Nephron (organoid): ENCODE measurements around the gene ALPL.

Experiments used
- H3K27ac Mint-ChIP-seq, 3 experiments: 2 replicates each; pipeline ENCODE4 v1.8.0; 2020; ENCODE audit warnings: mixed read lengths in 3 of 3, mild to moderate bottlenecking in 2 of 3, moderate library complexity in 1 of 3
- H3K27me3 Mint-ChIP-seq: 2 replicates; pipeline ENCODE4 v1.8.0; 2021; ENCODE audit warnings: low read depth, mild to moderate bottlenecking, moderate library complexity, mixed read lengths
- H3K36me3 Mint-ChIP-seq: 2 replicates; pipeline ENCODE4 v1.8.0; 2020; ENCODE audit warnings: low read depth, mixed read lengths
- H3K4me1 Mint-ChIP-seq: 2 replicates; pipeline ENCODE4 v1.8.0; 2020; ENCODE audit warnings: mixed read lengths
- H3K4me3 Mint-ChIP-seq, 3 experiments: 2 replicates each; pipeline ENCODE4 v1.8.0; 2020; ENCODE audit warnings: mild to moderate bottlenecking in 3 of 3, mixed read lengths in 3 of 3, moderate library complexity in 2 of 3
- H3K9me3 Mint-ChIP-seq: 2 replicates; pipeline ENCODE4 v1.8.0; 2020; ENCODE audit warnings: mixed read lengths
- CTCF ChIP-seq, 3 experiments: fragments of 200-600 bp; sonication (generic); IDR thresholded peaks; one replicate each; pipeline ENCODE4 v1.5.0; 2021; ENCODE audit warnings: antibody characterized with exemption in 3 of 3; ENCODE audit not compliant: unreplicated experiment in 3 of 3

Gene ALPL

GRCh38 chr1:21607549-21608529, 98.6 kb downstream of the ALPL start:
- Mint-ChIP-seq H3K27me3 (peaks cover 9% of the 10 kb centered on the region), H3K4me1 (peaks cover 8% of the 10 kb centered on the region), H3K36me3 (no peaks in the 10 kb centered on the region), H3K27ac (peak overlapping the region in 2 of 3 experiments; percentile 6 to 66), H3K4me3 (peak overlapping the region; percentile 3 to 53 (median 9)), H3K9me3 (no peaks in the 10 kb centered on the region)
- TF ChIP-seq CTCF (IDR thresholded peaks at IDR 0.05; ENCODE audit: unreplicated experiment in 3 of 3) = no peak

- H3K27ac Mint-ChIP-seq = no peak overlapping the region
- peaks cover 8% of the 10 kb centered on the region for H3K4me1 Mint-ChIP-seq
- no peak for TF ChIP-seq CTCF (IDR thresholded peaks at IDR 0.05; ENCODE audit: unreplicated experiment in 3 of 3)
- no peaks in the 10 kb centered on the region for H3K36me3 Mint-ChIP-seq
- no peak overlapping the region for H3K4me3 Mint-ChIP-seq
- peaks cover 11% of the 10 kb centered on the region for H3K27me3 Mint-ChIP-seq
- H3K9me3 Mint-ChIP-seq = no peaks in the 10 kb centered on the region
Observed at GRCh38 chr1:21608798-21609197, 99.6 kb downstream of the ALPL start.

GRCh38 chr1:21610027-21610426, 100.8 kb downstream of the ALPL start:
- Mint-ChIP-seq H3K36me3 (no peaks in the 10 kb centered on the region), H3K27me3 (peaks cover 8% of the 10 kb centered on the region), H3K9me3 (no peaks in the 10 kb centered on the region), H3K27ac (no peak overlapping the region), H3K4me1 (peaks cover 8% of the 10 kb centered on the region), H3K4me3 (no peak overlapping the region)
- no peak for TF ChIP-seq CTCF (IDR thresholded peaks at IDR 0.05; ENCODE audit: unreplicated experiment in 3 of 3)

- no peaks in the 10 kb centered on the region for H3K9me3 Mint-ChIP-seq
- H3K36me3 Mint-ChIP-seq = no peaks in the 10 kb centered on the region
- peaks cover 13% of the 10 kb centered on the region for H3K27me3 Mint-ChIP-seq
- no peak for TF ChIP-seq CTCF (IDR thresholded peaks at IDR 0.05; ENCODE audit: unreplicated experiment in 3 of 3)
- no peak overlapping the region for H3K4me3 Mint-ChIP-seq
- peaks cover 8% of the 10 kb centered on the region for H3K4me1 Mint-ChIP-seq
- no peak overlapping the region for H3K27ac Mint-ChIP-seq
Observed at GRCh38 chr1:21610989-21611785, 102.0 kb downstream of the ALPL start.

- H3K27me3 Mint-ChIP-seq = peaks cover 14% of the 10 kb centered on the region
Observed at GRCh38 chr1:21612057-21612456, 102.8 kb downstream of the ALPL start.

More at GRCh38 chr1:21612057-21612456, 102.8 kb downstream of the ALPL start:
- H3K27ac Mint-ChIP-seq = no peak overlapping the region
- no peaks in the 10 kb centered on the region for H3K36me3 Mint-ChIP-seq
- no peak overlapping the region for H3K4me3 Mint-ChIP-seq
- H3K9me3 Mint-ChIP-seq = no peaks in the 10 kb centered on the region
- TF ChIP-seq CTCF (IDR thresholded peaks at IDR 0.05; ENCODE audit: unreplicated experiment in 3 of 3) = no peak
- peaks cover 8% of the 10 kb centered on the region for H3K4me1 Mint-ChIP-seq
